Measurements from ENCODE around the gene DCTN3.

Gene DCTN3

DNA sequence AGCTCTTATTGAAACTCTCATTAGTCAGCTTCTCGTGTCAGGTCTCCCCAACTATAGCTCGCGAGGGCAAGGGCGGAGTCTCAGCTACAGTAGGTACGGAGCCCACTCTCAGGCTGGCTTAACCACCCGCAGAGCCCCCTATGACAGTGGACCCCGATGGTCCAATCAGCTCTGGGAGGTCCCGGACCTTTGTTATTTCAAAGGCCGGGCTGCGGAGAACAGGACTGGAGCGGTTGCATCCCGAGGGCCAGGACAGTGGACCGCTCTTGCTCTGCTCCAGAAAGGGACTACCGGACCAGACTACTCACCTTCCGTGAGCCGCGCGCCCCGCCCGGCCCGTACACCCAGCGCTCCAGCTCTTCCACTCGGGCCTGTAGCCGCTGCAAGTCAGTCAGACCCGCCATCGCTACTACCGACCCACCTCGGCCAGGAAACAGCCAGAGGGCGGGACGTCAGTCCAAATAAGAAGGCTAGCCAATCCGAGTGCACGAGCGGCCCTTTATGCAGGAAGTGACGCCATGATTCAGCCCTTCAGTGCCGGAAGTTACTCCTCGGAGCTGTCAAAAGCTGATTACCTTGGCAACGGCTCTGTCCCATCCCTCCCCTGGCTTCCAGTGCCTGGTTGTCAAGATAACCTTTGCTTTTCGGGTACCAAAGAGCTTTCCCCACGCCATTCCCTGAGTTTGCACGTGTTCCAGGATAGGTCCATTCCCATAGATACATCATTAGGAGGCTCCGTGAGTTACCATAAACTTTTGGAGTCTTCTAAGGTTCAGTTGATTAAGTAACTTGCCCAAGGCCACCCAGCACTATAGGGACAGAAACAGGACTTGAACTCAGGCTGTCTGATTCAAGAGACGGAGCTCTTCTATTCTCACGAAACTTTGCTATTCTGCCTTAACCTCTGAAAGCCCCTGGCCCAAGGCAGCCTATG is at the start of gene DCTN3:
TSS of gene DCTN3 (minus strand) at position 435 of the 934 bp plus-strand sequence. CDS start at position 404, 31 bp downstream.
- FAIRE-seq (peak; percentile 63), DNase-seq (ENCODE audit: low spot score) (peak; percentile 78)

DNA sequence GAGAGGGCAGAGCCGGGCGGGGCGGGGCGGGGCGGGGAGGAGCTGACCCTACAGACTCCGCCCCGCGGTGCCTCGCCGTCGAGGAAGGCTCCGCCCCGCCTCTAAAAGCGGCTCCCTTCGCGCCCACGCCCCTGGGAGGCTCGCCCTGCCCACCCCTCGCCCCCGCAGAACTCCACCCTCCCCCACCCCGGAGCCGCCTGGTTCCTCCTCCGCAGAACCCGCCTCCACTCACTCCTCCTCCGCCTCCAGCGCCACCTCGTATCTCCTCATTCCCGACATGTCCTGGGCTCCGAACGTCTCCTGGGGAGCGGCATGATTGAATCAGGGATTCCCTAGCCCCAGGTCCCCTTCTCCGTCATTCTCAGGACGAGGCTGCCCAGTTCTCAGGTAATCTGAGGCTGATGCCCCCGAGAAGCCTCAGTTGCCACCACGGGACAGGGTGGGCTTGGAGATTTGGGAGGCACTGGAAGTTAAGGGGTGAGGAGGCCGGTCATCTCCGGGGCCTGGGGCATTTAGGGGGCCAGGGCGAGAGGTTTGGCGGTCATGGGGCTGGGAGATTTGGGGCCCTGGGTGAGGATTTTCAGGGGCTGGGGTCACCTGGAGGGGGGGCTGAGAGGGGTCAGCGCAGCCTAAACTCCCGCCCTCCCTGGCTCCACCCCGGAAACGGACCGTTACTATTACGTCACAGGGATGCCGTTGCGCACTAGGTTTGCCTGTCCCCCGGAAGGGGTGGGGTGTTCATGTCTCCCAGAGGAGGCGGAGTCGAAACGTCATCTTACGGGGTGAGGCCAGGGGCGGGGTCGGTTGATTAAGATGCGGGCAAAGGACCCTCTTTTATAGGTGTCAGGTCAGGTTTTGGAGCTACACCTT is 45.3 kb upstream of the DCTN3 start:
- FAIRE-seq (no peak), DNase-seq (ENCODE audit: low spot score) (peak; percentile 75)

DNA sequence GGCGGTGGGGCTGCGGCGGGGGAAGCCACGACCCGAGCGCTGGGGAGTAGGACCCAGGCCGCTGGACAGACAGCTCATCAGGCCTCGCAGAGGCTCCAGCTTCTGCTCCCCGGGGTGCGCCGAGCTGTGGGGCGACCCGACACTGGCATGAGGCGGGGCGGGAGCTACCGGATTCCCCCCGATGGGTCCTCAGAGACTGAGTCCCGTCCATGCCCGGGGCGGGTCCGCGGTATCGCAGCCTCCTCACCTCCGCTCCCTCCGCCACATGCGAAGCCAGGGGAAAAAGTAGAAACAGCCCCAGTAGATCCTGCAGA is 44.7 kb upstream of the DCTN3 start:
- FAIRE-seq (no peak), DNase-seq (ENCODE audit: low spot score) (no peak)

DNA sequence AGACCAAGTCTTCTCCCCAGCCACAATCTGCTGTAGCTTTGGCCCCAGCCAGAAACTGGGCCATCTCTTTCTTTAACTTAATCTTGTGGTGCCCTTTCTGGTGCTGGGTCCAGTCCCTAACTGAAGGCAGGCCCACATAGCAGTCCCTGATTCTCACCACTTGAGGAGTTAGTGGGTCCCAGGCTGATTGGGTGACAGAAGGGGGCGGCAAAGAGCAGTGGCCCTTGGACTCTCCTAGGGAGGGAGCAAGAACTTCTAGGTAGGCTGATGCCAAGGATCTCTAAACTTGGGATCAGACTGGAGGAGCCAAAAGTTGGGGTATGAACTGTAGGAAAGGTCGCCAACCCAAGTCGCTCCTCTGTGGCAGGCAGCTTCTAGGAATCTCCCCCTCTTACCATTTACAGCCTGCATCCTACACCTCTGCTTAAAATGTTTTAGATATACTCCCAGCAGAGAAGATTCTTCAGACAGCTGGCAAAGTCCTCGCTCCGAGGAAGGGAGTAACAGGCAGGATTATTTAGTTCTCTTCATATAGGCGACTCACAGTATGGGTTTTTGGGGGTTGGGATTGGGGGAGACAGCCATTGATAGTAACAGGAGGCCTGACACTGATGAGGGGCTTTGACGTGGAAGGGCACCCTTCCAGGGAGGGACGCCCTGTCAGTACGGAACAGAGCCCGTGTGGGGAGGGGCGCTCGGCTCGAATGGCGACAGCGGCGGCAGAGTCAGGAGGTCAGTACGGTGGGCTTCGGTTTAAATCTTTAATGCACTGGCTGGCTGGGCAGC is 44.2 kb upstream of the DCTN3 start:
- no peak for FAIRE-seq
- DNase-seq (ENCODE audit: low spot score): peak; percentile 40

DNA sequence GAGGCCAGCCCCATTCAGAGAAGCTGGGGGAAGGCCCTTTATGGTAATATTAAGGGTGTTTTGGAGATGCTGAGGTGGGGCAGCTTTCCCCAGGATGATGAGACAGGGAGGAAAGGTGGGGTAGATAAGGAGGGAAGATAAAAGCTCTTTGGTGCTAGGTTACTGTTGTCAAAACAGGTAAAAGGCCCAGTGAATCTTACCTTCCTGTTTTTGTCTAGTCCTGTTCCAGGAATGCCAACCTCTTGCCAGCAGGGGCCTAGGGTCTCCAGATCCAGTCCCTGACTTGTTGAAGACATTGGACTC is 43.0 kb upstream of the DCTN3 start:
- no peak for FAIRE-seq
- no peak for DNase-seq (ENCODE audit: low spot score)

DNA sequence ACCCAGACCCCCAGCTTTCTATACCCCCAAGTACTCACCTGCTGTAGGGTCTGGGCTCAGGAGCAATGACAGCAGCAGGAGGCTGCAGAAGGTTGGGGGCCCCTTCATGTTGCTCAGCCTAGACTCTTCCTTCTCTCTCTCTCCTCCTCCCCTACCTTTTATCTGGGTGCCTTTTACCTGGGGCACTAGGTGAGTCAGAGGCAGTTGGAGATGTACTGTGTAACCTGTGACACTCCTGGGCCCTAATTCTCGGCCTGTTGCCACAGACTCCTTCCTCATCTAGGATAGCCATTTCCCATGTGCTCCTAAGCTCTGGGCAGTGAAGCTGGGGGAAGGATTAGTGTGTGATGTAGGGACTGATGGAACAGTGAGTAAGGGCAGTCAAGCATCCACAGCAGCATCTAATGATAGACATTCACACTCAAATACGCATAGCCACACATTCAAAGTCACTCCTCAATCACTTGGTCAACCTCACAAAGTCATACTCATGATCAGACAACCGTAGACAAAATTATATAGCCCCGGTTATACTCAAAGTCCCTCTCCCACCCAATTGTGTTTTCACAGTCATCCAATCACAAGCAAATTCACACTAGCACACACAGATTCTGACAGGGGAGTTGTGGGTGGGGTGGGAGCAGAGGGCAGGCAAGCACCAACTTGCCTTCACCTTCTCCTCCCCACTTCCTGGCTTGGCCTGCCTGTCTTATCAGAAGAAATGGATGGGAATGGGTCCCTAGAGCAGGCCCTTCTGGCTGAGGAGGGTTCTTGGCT is 42.4 kb upstream of the DCTN3 start, which contains the start of gene CCL27:
TSS of gene CCL27 (minus strand) at position 132 of the 777 bp plus-strand sequence. CDS start at position 108, 24 bp downstream.
- no peak for FAIRE-seq

DNA sequence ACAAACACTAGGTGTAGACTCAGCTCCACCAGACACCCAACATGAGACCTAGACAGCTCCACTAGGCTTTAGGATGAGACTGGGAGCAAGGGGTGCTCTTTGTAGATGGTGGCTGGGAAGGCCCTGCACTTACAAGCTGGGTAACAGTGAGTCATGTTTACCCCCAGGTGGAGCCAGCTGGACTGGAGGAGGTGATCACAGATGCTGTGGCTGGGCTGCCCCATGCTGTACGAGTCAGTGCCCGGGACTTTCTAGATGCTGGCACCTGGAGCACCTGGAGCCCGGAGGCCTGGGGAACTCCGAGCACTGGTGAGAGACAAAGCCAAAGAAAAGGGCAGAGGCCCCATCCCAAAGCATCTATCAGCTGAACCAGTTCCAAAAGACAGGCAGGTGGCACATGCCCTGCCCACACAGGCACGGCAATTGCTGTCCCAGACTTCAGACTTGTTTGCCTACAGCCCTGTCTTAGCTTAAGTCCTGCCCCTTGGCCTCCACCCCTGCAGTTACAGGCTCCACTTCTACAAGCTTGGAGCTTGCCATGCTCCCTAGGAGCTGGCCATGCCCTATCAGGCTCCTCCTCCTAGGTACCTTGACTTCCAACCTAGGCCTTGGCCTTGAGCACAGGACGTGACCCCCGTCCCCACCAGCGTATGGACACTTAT is 39.4 kb upstream of the DCTN3 start:
- no peak for FAIRE-seq
- no peak for DNase-seq (ENCODE audit: low spot score)

More for the DNA sequence above, 42.4 kb upstream of the DCTN3 start, which contains the start of gene CCL27:
- DNase-seq (ENCODE audit: low spot score): no peak

DNA sequence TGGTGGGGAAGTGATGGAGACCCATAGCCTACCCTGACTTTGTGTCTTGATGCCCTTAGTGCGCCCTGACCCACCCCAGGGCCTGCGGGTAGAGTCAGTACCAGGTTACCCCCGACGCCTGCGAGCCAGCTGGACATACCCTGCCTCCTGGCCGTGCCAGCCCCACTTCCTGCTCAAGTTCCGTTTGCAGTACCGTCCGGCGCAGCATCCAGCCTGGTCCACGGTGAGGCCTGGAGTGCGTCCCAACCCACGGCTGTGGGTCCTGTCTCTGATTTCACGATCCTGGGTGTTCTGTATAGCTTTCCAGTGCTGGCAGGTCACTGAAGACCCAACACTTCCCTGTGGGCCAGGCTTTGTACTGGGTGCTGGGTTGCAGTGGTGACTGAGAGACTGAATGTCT is 38.2 kb upstream of the DCTN3 start:
- FAIRE-seq: no peak
- DNase-seq (ENCODE audit: low spot score): no peak

DNA sequence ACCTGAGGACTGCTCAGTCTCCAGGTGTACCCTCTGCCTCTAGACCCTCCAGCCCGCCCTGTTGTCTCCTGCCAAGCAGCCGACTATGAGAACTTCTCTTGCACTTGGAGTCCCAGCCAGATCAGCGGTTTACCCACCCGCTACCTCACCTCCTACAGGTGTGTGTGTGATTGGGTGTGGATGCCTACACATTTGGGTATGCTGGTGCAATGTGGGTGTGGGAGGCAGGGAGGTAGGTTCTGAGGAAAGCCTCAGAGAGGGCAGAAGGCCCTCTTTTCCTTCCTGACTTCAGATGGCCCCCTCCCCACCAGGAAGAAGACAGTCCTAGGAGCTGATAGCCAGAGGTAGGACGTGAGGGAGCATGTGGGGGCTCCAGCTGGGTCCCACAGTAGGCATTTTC is 36.7 kb upstream of the DCTN3 start:
- FAIRE-seq (no peak), DNase-seq (ENCODE audit: low spot score) (no peak)

DNA sequence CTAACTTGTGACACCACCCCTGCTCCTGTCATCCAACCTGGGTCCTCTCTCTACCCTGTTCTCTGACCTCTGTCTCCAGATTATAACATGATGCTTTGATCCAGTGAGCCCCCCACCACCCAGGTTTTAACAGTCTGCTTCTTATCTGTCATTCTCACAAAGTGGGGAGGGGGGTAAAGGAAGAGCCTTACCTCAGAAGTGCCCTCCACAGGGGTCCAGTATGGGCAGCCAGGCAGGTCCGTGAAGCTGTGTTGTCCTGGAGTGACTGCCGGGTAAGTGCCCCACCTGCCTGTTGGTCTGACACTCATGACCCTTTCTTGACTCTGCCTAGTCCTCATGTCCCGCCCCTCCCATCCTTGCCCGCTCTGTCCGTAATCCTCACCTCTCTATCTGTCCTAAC is 35.1 kb upstream of the DCTN3 start:
- FAIRE-seq: no peak
- no peak for DNase-seq (ENCODE audit: low spot score)

DNA sequence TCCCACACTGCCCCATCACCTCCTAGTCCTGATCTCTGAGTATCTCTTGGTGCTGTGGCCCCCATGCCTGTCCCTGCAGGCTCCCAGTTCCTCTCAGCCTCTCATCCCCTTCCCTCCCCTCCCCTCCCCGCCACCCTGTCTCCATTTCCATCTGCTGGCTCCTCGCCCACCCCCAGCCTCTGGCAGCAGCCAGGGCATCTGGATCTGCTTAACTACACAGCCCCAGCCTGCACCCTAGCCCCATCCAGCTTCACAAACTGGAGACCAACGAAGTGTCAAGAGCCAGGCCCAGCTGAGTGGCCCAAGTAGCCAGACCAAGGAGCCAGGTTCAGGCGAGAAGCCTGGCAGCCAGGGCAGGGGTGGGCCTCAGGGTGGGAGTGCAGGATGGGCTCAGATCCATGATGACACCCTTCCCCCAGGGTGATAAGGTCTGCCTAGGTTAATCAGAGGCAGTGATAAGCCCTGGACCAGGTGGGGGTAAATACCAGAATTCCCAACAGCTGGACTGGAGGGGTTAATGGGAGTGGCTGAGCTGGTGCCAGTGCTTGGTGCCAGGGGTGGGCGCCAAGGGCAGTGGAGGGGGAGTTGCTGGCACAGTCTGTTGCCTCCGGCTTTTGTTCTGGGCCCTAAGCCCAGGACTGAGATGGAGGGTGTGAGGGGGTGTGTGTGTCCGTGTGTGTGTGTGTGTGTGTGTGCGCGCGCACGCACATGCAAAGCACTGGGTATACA is 34.2 kb upstream of the DCTN3 start:
- no peak for FAIRE-seq

DNA sequence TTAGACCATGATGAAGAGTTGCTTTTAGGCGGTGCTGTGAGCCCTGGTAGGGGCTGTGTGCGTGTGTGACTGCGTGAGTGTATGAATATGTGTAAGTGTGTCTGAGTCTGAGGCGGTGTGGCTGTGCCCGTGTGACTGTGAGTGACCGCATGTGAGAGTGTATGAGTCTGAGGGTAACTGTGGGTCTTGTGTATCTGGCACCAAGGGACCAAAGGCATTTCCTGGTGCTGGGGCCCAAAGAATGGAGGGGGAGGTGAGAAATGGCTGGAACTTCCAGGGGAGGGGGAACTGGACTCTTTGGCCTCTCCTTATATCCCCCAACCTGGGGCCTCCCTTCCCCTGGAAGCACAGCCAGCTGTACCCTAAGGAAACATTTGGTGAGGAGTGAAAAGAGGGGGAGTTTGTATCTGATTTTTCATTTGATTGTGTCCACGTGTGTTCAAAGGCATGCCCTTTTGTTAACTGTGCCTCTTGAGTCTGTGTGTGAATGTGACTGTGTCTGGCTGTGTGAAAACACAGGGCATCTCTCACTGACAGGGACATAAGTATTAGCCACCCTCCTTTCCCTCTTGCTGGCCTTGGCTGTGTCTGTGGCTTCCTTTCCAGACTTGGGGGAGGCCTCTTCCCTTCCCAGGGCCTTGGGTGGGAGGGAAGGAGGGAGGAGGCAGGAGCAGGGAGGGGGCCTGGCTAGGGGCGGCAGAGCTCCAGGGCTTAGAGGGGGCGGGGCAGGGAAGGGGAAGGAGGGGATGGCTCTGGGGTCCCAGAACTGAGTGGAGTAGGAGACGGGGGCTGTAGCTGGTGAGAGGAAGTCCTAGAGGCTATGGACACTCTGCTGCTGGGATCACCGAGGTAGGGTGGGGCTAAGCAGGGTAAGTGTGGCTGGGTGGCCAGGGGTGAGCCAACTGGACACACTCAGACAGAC is 33.1 kb upstream of the DCTN3 start:
- DNase-seq (ENCODE audit: low spot score) (no peak), FAIRE-seq (no peak)

More for the DNA sequence above, 34.2 kb upstream of the DCTN3 start:
- DNase-seq (ENCODE audit: low spot score): no peak

DNA sequence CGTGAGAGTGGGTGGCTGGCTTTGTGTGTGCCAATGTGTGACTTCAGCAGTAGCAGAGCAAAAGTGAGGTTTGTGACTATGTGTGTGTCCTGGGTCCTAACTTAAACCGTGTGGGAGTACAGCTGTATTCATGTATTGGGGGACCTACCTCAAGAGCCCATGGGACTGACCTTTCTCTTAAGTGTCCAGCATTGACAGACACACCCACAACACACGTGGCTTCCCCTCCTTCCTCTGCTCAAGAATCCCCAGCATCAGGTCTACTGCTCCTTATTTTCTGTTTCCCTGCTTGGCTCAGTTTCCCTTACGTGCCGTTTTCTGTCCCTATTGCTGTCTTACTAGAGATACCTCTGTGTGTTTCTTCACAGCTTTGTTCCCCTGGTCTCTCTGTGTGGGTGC is 32.3 kb upstream of the DCTN3 start:
- no peak for DNase-seq (ENCODE audit: low spot score)
- FAIRE-seq: no peak

DNA sequence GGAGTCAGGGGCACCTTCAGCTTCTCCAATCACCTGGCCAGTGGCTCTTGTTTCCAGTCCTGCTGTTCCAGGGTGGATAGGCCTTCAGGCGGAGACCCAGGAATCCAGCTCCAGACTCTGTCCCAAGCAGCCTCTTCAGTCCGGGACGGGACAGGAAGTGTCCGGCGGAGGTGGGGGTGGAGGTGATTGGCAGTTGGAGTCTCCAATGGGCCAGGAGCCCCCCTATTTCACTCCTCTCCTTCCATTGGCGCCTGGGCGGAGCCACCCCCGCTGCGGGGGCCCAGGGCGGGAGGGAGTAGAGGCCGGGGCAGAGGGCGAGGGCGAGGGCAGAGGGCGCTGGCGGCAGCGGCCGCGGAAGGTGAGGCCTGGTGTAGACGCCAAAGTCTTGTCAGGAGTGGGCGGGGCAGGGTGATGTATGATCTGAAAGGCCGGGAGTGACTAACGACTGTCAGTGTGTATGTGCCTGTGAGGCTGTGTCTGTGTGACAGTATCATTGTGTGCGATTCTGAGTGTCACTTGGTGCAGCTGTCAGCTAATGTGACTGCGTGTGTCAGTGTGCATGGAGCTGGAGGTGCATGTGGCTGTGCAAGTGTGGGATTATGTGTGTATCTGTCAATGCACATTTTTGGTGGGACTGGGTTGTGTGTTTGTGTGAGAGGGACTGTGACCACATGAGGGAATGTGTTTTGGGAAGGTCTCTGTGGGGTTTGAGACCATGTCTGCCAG is 31.7 kb upstream of the DCTN3 start, which contains the start of gene IL11RA:
TSS of gene IL11RA (plus strand) at position 310 of the 726 bp plus-strand sequence. CDS start 3,033 bp downstream, outside the sequence.
- DNase-seq (ENCODE audit: low spot score) (peak; percentile 71), FAIRE-seq (no peak)

DNA sequence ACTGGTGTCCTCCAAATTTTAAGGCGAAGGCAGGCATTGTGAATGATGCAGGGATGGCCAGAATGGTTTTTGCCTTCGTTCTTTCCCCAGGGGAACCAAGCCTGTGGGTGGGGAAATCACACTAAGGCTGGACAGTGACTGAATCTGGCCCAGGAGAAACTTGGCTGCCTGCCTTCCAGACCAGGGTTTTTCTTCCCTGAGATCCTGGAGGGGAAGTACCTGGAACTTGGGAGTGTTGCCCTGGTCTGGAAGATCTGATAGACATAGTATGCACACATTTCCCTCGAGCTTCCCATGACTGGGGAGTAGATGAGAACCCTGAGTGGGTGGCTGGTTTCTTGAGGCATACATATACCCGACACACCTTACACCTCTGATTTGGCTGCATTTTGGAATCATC is 31.0 kb upstream of the DCTN3 start:
- FAIRE-seq: no peak
- peak; percentile 23 for DNase-seq (ENCODE audit: low spot score)

DNA sequence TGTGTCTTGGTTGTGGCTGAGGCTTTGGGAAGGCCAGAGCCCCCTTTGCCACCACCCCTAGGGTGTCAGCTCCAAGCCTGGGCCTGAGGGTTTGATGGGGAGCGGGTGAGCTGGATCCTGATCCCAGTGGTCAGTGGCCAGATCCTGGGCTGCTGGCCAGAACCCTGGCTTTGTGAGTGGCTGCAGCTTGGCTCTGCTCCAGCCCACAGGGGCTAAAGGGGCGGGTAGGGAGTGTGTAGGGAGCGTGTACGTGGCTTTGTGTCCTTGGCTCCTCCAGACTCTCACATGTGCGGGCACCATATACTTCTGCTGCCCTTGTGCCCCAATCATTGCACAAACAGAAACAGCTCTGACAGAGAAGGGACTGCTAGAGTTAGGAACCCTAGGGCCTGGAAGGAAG is 30.5 kb upstream of the DCTN3 start:
- DNase-seq (ENCODE audit: low spot score) (peak; percentile 55), FAIRE-seq (no peak)

DNA sequence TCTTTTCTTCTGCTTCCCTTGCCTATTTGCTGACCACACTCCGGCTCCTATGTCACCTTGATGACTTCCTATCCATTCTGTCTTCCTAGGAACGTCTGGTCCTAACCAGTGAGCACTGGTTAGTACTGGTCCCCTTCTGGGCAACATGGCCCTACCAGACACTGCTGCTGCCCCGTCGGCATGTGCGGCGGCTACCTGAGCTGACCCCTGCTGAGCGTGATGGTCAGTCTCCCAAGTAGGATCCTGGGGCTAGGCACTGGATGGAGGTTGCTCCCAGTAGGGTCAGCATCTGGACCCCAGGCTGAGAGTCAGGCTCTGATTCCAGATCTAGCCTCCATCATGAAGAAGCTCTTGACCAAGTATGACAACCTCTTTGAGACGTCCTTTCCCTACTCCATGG is 28.4 kb upstream of the DCTN3 start:
- FAIRE-seq: no peak
- DNase-seq (ENCODE audit: low spot score): no peak

DNA sequence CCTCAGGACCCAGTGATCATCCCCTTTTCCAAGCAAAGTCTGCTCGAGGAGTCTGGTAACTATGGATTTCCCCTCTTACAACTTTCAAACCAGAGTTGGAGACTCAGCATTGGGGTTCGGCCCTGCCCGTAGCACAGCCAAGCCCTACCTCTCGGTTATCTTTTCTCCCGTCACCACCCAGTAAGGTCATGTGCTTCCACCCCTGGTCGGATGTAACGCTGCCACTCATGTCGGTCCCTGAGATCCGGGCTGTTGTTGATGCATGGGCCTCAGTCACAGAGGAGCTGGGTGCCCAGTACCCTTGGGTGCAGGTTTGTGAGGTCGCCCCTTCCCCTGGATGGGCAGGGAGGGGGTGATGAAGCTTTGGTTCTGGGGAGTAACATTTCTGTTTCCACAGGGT is 27.4 kb upstream of the DCTN3 start:
- FAIRE-seq (no peak), DNase-seq (ENCODE audit: low spot score) (no peak)
